GM12865 (cell line): ENCODE measurements around the gene SH3PXD2B.

Experiments used
- DNase-seq: peaks from one replicate; pipeline ENCODE4 v3.0.0; 2010; ENCODE audit warnings: low read depth
- H3K4me3 ChIP-seq: 2 replicates; pipeline ENCODE4 v1.5.1; 2011; ENCODE audit warnings: mild to moderate bottlenecking, low read depth, low read length, control low read depth
- TF ChIP-seq, protein P1 (sequence below): IDR thresholded peaks from 2 replicates; pipeline ENCODE4 v1.5.1; 2011; ENCODE audit warnings: low read length, control low read depth, low read depth, inconsistent platforms; ENCODE audit not compliant: insufficient read depth; ENCODE audit errors: missing control alignments

SH3PXD2B gene

DNA sequence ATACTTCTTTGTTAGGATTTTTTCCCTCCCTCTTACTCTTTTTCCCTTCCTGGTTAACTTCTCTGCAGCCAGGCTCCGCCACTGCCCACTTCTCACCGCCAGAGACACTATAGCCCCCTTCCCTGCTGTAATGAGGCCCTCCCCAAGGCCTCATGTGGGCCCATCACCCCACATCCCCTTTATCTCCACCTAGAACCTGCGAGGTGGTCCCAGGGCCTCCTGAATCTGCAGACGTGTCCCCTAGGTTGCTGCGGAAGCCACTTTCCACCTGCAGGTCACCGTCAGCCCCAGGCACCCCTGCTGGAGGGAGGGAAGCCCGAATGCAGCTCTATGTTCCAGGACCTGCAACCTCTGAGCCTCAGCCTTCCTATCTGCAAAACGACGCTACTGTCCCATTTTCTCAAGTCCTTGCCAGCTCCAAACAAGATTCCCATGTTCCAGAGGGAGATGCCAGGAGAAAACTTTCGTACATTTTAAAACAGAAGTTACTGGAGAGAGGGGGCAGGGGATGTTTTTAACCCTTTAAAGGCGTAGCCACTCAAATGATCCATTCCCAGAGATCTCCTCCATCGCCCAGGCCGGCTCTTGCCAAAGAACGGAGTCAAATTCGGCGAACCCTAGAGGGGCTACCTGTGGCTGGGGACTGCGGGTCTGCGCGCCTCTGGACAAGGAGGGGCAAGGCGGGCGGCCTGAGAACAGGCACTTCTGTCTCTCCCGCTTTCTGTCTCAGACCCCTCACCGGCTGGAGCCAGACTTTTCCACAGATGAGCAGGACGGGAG, 929 bp downstream of the SH3PXD2B start:
- H3K4me3 ChIP-seq = peak overlapping the region; percentile 10
- TF ChIP-seq, protein P1, sequence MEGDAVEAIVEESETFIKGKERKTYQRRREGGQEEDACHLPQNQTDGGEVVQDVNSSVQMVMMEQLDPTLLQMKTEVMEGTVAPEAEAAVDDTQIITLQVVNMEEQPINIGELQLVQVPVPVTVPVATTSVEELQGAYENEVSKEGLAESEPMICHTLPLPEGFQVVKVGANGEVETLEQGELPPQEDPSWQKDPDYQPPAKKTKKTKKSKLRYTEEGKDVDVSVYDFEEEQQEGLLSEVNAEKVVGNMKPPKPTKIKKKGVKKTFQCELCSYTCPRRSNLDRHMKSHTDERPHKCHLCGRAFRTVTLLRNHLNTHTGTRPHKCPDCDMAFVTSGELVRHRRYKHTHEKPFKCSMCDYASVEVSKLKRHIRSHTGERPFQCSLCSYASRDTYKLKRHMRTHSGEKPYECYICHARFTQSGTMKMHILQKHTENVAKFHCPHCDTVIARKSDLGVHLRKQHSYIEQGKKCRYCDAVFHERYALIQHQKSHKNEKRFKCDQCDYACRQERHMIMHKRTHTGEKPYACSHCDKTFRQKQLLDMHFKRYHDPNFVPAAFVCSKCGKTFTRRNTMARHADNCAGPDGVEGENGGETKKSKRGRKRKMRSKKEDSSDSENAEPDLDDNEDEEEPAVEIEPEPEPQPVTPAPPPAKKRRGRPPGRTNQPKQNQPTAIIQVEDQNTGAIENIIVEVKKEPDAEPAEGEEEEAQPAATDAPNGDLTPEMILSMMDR = no peak
- DNase-seq = no peak

- H3K4me3 ChIP-seq = no peak overlapping the region
- TF ChIP-seq, protein P1 = peak; percentile 26
- peak; percentile 15 for DNase-seq
Measured at GRCh38 chr5:172452398-172453205, 1.7 kb downstream of the SH3PXD2B start.

GRCh38 chr5:172451771-172452197, 2.5 kb downstream of the SH3PXD2B start:
- no peak for DNase-seq
- TF ChIP-seq, protein P1 = no peak
- H3K4me3 ChIP-seq = no peak overlapping the region

DNA sequence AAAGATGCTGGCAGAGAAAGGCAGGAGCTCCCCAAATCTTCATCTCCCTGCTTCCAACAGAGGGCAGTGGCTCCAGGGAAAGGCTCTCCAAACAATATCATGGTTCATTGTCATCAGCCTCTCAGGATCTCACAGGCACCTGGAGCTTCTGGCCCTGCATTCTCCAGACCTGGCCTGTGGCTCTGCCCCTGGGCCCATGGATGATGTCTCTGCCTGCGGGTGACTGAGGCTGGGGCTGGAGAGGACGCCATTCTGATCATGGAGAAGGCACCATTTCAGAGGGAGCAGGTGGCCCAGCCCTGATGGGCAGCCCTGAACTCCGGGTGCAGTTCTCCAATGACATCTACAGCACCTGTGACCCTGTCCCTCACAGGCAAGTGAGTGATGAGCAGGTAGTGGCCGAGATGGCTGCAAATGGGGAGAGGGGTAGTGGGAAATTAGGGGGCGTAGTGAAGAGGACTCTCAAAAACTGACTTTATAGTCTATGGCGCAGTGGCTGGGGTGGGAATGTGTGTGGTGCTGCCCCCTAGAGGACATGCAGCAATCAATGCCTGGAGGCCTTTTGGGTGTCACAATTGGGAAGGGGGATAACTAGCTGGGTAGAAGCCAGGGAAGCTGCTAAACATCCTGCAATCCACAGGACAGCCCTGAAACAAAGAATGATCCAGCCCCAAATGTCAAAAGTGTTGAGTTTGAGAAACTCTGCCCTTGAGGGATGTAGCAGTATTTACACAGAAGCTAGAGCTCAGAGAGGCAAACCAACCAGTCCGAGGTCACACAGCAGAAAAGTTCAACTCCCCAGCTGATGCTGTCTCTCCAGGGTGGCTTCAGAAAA, 3.2 kb downstream of the SH3PXD2B start:
- TF ChIP-seq, protein P1 = peak; percentile 67
- DNase-seq = peak; percentile 35
- no peak overlapping the region for H3K4me3 ChIP-seq

- no peak overlapping the region for H3K4me3 ChIP-seq
- TF ChIP-seq, protein P1 = no peak
- no peak for DNase-seq
Measured at GRCh38 chr5:172450453-172450852, 3.9 kb downstream of the SH3PXD2B start.

GRCh38 chr5:172448999-172449398, 5.3 kb downstream of the SH3PXD2B start:
- TF ChIP-seq, protein P1 = no peak
- H3K4me3 ChIP-seq = no peak overlapping the region
- DNase-seq = no peak
